GM19438 (cell line): ENCODE data around the gene NUP210L.

ENCODE experiments used
- ATAC-seq: cut with Tn5 transposase; IDR thresholded peaks from one replicate; pipeline ENCODE4 v1.9.1; 2021; ENCODE audit warnings: low read depth; ENCODE audit not compliant: unreplicated experiment

The NUP210L gene

DNA sequence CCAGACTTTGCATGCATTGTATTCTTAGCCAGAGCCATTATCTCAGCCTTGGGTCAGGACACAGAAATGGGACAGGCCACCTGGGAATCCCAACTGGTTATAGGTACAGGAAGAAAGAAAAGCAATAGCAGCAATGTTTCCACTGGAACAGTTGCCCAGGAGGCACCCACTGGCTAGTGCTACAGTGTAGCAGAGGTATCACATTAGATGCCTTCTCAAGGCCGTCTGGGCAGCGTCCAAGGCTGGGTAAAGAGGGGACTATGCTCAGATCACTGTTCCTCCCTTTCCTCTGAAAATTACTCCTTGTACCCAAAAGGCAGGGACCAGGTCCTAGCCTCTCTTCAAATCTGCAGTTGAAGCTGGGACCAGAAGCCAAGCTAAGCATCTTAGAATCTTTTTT lies 184.5 kb downstream of the NUP210L start:
- ATAC-seq: no peak

GRCh38 chr1:153968972-153969371 lies 185.9 kb downstream of the NUP210L start:
- no peak for ATAC-seq

- ATAC-seq: no peak
Observed at GRCh38 chr1:153968408-153968807, 186.5 kb downstream of the NUP210L start.

DNA sequence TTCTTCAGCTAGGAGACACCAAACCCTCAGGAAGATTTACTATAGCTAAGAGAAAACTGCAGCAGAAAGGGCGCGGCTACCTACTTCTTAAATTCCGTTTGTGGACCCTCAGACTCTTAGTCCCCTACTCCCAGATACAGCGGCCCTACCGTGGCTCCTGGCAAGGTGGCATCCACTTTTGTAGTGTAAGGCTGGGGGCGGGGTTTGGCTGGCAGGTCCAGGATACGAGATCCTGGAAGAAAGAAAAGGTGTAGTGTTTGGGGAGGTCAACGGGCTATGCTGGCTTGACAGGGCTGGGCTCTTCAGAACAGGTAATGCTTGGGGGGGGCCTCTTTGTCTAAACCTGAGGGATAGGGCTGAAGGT lies 186.9 kb downstream of the NUP210L start:
- no peak for ATAC-seq

DNA sequence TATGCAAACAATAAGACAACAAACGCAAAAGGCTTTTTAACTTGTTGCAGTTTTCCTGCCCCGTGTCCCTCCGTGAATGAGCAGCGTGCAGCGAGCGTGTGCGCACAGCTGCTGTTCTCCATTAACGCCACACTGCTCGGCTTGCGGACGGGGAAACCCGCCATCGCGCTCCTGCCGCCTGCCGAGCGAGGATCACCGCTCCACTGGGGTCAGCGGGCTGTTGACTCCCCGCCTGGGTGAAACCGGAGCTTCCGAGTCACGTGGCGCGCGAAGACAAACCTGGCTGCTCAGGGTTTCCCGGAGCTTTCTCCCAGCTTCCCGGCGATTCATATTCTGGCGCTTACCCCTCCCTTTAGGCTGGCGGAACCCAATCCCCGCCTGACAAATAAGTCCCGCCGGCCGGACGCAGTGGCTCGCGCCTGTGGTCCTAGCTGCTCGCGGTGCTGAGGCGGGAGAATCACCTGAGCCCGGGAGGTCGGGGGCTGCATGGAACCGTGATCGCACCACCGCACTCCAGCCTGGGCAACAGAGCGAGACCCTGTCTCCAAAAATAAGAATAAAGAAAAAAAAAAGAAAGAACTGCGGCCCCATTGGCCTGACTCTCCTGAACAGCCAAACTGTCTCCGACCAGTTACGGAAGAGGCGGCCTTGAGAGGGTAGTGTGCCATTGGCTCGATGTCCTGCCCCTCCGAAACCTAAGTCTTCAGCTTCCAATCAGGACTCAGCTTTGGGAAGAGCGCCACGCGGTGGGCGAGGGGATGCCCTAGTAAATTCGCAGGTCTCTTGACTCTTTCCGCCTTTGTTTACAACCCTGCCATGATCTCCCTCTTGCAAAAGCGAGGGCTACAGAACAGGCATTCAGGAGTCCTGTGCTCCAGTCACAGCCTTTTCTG lies 187.5 kb downstream of the NUP210L start, which contains the start of gene CREB3L4:
CREB3L4 (plus strand) TSS at position 796 of the 893 bp plus-strand sequence. CDS start 624 bp downstream, outside the sequence.
- ATAC-seq: peak; percentile 60

DNA sequence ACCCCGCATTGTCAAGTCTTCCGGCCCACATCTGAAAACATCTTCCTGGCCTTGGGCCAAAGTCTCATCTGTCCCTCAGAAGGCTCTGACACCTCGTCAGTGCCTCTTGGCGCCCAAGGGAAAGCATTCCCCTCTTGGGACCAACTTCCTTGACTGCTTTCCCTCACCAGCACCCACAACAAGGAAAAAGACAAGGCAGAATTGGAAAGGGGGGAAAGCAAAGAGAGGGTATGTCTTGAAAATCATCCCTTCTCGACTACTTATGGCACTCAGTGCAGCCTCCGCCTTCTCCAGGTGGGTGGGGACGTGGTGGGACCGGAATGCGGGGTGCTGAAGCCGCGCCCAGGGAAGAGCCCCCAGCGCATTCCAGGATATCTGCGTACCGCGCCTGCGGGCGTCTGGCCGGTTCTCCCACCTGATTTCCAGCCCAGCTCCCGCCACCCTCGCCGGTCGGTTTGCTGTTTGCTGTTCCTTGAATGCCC lies 191.0 kb downstream of the NUP210L start:
- ATAC-seq: no peak

- ATAC-seq: no peak
Observed at GRCh38 chr1:153963030-153963849, 191.6 kb downstream of the NUP210L start, which contains the start of gene SLC39A1. Gene SLC39A1 (minus strand): TSS chr1:153963537. CDS start chr1:153962715, 822 bp downstream.

- ATAC-seq: no peak
Observed at GRCh38 chr1:153962088-153963029, 192.5 kb downstream of the NUP210L start.

DNA sequence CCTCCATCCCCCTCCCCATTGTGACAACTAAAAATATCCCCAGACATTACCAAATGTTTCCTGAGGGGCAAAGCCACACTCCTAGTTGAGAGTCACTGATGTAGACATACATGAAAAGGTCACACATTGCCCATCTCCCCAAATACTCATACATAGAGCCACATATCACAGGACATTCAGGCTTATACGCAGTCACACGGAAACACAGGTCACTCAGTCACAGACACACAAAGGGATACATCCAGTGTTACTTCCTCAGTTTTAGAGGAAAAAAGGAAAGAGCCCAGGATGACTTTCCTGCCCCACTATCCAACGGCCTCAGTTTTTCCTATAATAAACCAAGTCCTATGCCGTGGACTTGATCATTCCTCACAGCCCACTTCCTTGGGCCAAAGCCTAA lies 193.5 kb downstream of the NUP210L start:
- no peak for ATAC-seq

GRCh38 chr1:153960206-153960605 lies 194.7 kb downstream of the NUP210L start:
- ATAC-seq: no peak

DNA sequence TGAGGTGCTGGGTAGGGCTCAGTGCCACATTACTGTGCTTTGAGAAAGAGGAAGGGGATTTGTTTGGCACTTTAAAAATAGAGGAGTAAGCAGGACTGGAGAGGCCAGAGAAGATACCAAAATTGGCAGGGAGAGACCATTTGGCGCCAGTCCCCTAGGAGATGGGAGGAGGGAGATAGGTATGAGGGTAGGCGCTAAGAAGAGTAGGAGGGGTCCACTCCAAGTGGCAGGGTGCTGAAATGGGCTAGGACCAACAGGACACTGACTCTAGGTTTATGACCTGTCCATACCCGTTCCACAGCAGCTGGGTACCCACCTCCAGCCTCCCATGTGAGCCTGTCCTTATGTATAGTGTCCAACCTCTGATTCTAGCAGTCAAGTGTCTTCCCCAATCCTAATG lies 195.4 kb downstream of the NUP210L start:
- no peak for ATAC-seq

DNA sequence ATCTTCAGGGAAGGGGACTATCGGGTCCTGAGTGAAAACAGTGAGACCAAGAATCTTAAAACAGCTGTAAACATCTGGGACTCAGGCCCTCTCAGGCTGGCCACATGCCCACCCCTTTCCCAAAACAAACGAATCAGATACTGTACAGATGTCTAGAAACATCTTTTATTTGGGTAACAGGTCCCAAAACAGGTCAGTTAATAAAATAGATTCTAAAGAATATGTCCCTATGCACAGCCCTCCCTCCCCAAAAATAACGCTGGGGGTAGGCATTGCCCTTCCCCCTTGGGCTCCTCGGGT lies 196.0 kb downstream of the NUP210L start:
- ATAC-seq: no peak

DNA sequence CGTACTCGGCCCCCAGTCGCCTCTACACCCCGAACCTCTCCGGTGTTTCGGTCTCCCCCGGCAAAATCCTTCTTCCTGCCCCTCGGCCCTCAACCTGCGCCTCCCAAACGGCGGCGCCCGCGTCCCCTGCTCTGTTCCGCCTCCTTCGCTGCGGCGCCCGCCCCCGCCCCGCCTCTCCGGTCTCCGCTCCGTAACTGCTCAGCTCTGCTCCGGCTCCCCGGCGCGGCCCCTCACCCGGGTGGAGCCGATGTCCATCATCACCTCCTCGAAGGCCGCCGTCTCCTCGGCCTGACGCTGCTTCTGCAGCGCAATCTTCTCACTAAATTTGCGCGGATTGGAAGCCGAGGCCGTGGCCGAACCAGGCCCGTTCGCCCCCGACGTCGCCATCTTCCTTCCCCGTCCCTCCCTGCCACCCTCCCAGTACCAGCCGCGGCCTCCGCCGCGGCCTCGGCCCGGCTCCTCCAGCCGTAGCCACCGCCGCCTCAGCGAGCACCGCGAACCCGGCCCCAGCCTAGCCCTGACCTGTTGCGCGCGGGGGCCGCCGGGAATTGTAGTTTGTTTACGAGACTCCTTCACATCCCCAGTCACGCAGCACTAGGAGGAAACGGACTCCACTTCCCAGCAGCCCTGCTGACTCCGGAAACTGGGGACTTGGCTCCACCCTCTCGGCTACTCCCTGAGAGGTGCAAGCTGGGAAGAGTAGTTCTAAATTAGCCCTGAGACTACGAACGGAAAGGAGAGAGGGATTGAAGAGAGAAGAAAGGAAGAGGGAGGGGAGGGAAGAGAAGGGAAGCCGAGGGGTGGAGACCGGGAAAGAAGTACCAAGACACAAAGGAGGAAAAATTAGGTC lies 196.5 kb downstream of the NUP210L start, which contains the start of gene CRTC2:
CRTC2 (minus strand) TSS at position 502 of the 850 bp plus-strand sequence; CDS start at position 387, 115 bp downstream.
- ATAC-seq: peak; percentile 65

DNA sequence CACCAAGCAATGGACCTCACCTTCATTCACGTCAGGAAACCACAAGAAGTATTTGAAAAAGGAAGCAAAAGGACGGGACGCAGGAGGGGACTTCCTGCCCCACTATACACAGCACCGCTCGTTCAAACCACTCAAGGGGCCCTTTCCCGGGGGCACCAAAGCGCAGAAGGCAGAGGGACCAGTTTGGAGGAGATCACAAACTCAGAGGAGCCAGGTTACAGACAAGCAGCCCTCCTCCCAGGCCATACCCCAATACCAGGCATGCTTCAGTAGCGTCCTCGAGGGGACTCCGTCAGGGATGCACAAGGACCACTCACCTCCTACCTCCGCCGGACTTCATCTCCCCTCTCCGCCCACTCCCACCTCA lies 197.1 kb downstream of the NUP210L start:
- peak; percentile 18 for ATAC-seq

GRCh38 chr1:153956997-153957715 lies 197.7 kb downstream of the NUP210L start:
- ATAC-seq: no peak

- ATAC-seq: no peak
Observed at GRCh38 chr1:153954826-153955225, 200.0 kb downstream of the NUP210L start.

- ATAC-seq: no peak
Observed at GRCh38 chr1:153953859-153954365, 201.0 kb downstream of the NUP210L start.

GRCh38 chr1:153951801-153952200 lies 203.1 kb downstream of the NUP210L start:
- no peak for ATAC-seq
